Measurements from ENCODE around the gene GPBP1L1. TPM values are rescaled to one million over a fixed set of nuclear protein-coding genes. Genes with fewer than 3 reads are reported as not detected.

The GPBP1L1 gene
- polyA plus RNA-seq, 1 donor from 2014 or later: 55.1 TPM

GRCh38 chr1:45667321-45668111 is 18.8 kb downstream of the GPBP1L1 start:
- Histone ChIP-seq H3K4me2 (ENCODE audit: low read length) (no peak overlapping the region), H2AFZ (ENCODE audit: low read depth, low read length) (no peak overlapping the region), H3K9ac (ENCODE audit: low read length) (no peak overlapping the region), H3K27me3 (ENCODE audit: insufficient read depth, low read depth, low read length) (no peaks in the 10 kb centered on the region), H3K36me3 (ENCODE audit: insufficient read depth, low read length) (no peaks in the 10 kb centered on the region), H3F3A (ENCODE audit: insufficient read depth, low read length, poor library complexity, severe bottlenecking) (no peaks in the 10 kb centered on the region), H3K4me3 (ENCODE audit: low read length) (no peak overlapping the region), H3K27ac (ENCODE audit: low read length) (no peak overlapping the region), H4K20me1 (ENCODE audit: insufficient read depth) (no peaks in the 10 kb centered on the region), H3K79me2 (replicated peaks; ENCODE audit: insufficient read depth, low read length) (peaks cover 78% of the 10 kb centered on the region), H3K9me2 (ENCODE audit: insufficient read depth, low read length) (no peaks in the 10 kb centered on the region), H3K9me3 (ENCODE audit: low read length) (no peaks in the 10 kb centered on the region)
- TF ChIP-seq RAD21 (conservative IDR thresholded peaks at IDR 0.05): no peak
- no peak for TF ChIP-seq EP300 (conservative IDR thresholded peaks at IDR 0.05; ENCODE audit: poor library complexity, severe bottlenecking)
- TF ChIP-seq SMC3 (conservative IDR thresholded peaks at IDR 0.05; ENCODE audit: poor library complexity): no peak
- no peak for TF ChIP-seq CTCF (IDR thresholded peaks at IDR 0.05; ENCODE audit: poor library complexity, severe bottlenecking)
- no peak for TF ChIP-seq MXI1 (conservative IDR thresholded peaks at IDR 0.05; ENCODE audit: poor library complexity, severe bottlenecking)
- TF ChIP-seq POLR2AphosphoS5 (IDR thresholded peaks at IDR 0.05): no peak
- no peak for TF ChIP-seq EZH2 (IDR thresholded peaks at IDR 0.05; ENCODE audit: borderline replicate concordance, insufficient read depth, low read length, poor library complexity, severe bottlenecking)
- TF ChIP-seq TAF1 (IDR thresholded peaks at IDR 0.05; ENCODE audit: low read depth): no peak
- no peak for TF ChIP-seq REST (IDR thresholded peaks at IDR 0.05; ENCODE audit: borderline replicate concordance)

- Histone ChIP-seq H3K4me3 (ENCODE audit: low read length) (no peak overlapping the region), H3K9me3 (ENCODE audit: low read length) (no peaks in the 10 kb centered on the region), H3K27me3 (ENCODE audit: insufficient read depth, low read depth, low read length) (no peaks in the 10 kb centered on the region), H3K9ac (ENCODE audit: low read length) (no peak overlapping the region), H4K20me1 (ENCODE audit: insufficient read depth) (no peaks in the 10 kb centered on the region), H3F3A (ENCODE audit: insufficient read depth, low read length, poor library complexity, severe bottlenecking) (no peaks in the 10 kb centered on the region), H3K79me2 (replicated peaks; ENCODE audit: insufficient read depth, low read length) (peaks cover 82% of the 10 kb centered on the region), H3K27ac (ENCODE audit: low read length) (no peak overlapping the region), H3K36me3 (ENCODE audit: insufficient read depth, low read length) (no peaks in the 10 kb centered on the region), H2AFZ (ENCODE audit: low read depth, low read length) (no peak overlapping the region), H3K4me2 (ENCODE audit: low read length) (no peak overlapping the region), H3K9me2 (ENCODE audit: insufficient read depth, low read length) (no peaks in the 10 kb centered on the region)
- TF ChIP-seq EZH2 (IDR thresholded peaks at IDR 0.05; ENCODE audit: borderline replicate concordance, insufficient read depth, low read length, poor library complexity, severe bottlenecking) (no peak), CTCF (IDR thresholded peaks at IDR 0.05; ENCODE audit: poor library complexity, severe bottlenecking) (no peak), REST (IDR thresholded peaks at IDR 0.05; ENCODE audit: borderline replicate concordance) (no peak), RAD21 (conservative IDR thresholded peaks at IDR 0.05) (no peak), TAF1 (IDR thresholded peaks at IDR 0.05; ENCODE audit: low read depth) (no peak), MXI1 (conservative IDR thresholded peaks at IDR 0.05; ENCODE audit: poor library complexity, severe bottlenecking) (no peak), EP300 (conservative IDR thresholded peaks at IDR 0.05; ENCODE audit: poor library complexity, severe bottlenecking) (no peak), POLR2AphosphoS5 (IDR thresholded peaks at IDR 0.05) (no peak), SMC3 (conservative IDR thresholded peaks at IDR 0.05; ENCODE audit: poor library complexity) (no peak)
These were observed 19.5 kb downstream of the GPBP1L1 start for GRCh38 chr1:45666836-45667235.

All from neural cell (in vitro differentiated cells).